ENCODE results near the gene WWC2.
A peak's percentile ranks its signal among the peaks of the same experiment; 100 is the strongest.

WWC2 gene

GRCh38 chr4:183098723-183099536 is at the start of gene WWC2:
Gene WWC2, plus strand, starts transcription at chr4:183099257. Its CDS starts 235 bp downstream, at chr4:183099492.
- in situ Hi-C loops (cut with HindIII; ENCODE audit: low pct_ligation_motif_present, low pct_unique_long_range_greater_than_20kb, low sequenced_read_pairs) = no loop called here
- DNase-seq = peak; percentile 92

GRCh38 chr4:183053681-183054080 is 45.4 kb upstream of the WWC2 start:
- in situ Hi-C loops (cut with HindIII; ENCODE audit: low pct_ligation_motif_present, low pct_unique_long_range_greater_than_20kb, low sequenced_read_pairs) = no loop called here
- DNase-seq = no peak

- in situ Hi-C loops (cut with HindIII; ENCODE audit: low pct_ligation_motif_present, low pct_unique_long_range_greater_than_20kb, low sequenced_read_pairs) = no loop called here
- no peak for DNase-seq
These were observed 41.8 kb upstream of the WWC2 start for GRCh38 chr4:183057255-183057654.

GRCh38 chr4:183059797-183060196 is 39.3 kb upstream of the WWC2 start:
- no peak for DNase-seq
- in situ Hi-C loops (cut with HindIII; ENCODE audit: low pct_ligation_motif_present, low pct_unique_long_range_greater_than_20kb, low sequenced_read_pairs) = no loop called here

GRCh38 chr4:183068502-183068901 is 30.6 kb upstream of the WWC2 start:
- in situ Hi-C loops (cut with HindIII; ENCODE audit: low pct_ligation_motif_present, low pct_unique_long_range_greater_than_20kb, low sequenced_read_pairs) = no loop called here
- no peak for DNase-seq

- DNase-seq = no peak
- in situ Hi-C loops (cut with HindIII; ENCODE audit: low pct_ligation_motif_present, low pct_unique_long_range_greater_than_20kb, low sequenced_read_pairs) = no loop called here
These were observed 27.8 kb upstream of the WWC2 start for GRCh38 chr4:183071222-183071621.

- DNase-seq = no peak
These were observed 26.9 kb upstream of the WWC2 start for GRCh38 chr4:183072176-183072575.

GRCh38 chr4:183073838-183074145 is 25.3 kb upstream of the WWC2 start:
- in situ Hi-C loops (cut with HindIII; ENCODE audit: low pct_ligation_motif_present, low pct_unique_long_range_greater_than_20kb, low sequenced_read_pairs) = no loop called here
- no peak for DNase-seq

More at GRCh38 chr4:183072176-183072575, 26.9 kb upstream of the WWC2 start:
- in situ Hi-C loops (cut with HindIII; ENCODE audit: low pct_ligation_motif_present, low pct_unique_long_range_greater_than_20kb, low sequenced_read_pairs) = no loop called here

- DNase-seq = peak; percentile 27
- in situ Hi-C loops (cut with HindIII; ENCODE audit: low pct_ligation_motif_present, low pct_unique_long_range_greater_than_20kb, low sequenced_read_pairs) = no loop called here
These were observed 24.6 kb upstream of the WWC2 start for GRCh38 chr4:183074288-183074990.

- DNase-seq = no peak
- in situ Hi-C loops (cut with HindIII; ENCODE audit: low pct_ligation_motif_present, low pct_unique_long_range_greater_than_20kb, low sequenced_read_pairs) = no loop called here
These were observed 20.4 kb upstream of the WWC2 start for GRCh38 chr4:183078634-183079033.

- DNase-seq = no peak
- in situ Hi-C loops (cut with HindIII; ENCODE audit: low pct_ligation_motif_present, low pct_unique_long_range_greater_than_20kb, low sequenced_read_pairs) = no loop called here
These were observed 18.5 kb upstream of the WWC2 start for GRCh38 chr4:183080372-183081115.

GRCh38 chr4:183081116-183081469 is 18.0 kb upstream of the WWC2 start:
- no peak for DNase-seq
- in situ Hi-C loops (cut with HindIII; ENCODE audit: low pct_ligation_motif_present, low pct_unique_long_range_greater_than_20kb, low sequenced_read_pairs) = no loop called here

GRCh38 chr4:183082053-183082452 is 17.0 kb upstream of the WWC2 start:
- DNase-seq = no peak
- in situ Hi-C loops (cut with HindIII; ENCODE audit: low pct_ligation_motif_present, low pct_unique_long_range_greater_than_20kb, low sequenced_read_pairs) = no loop called here

- no peak for DNase-seq
- in situ Hi-C loops (cut with HindIII; ENCODE audit: low pct_ligation_motif_present, low pct_unique_long_range_greater_than_20kb, low sequenced_read_pairs) = no loop called here
These were observed 4.5 kb upstream of the WWC2 start for GRCh38 chr4:183094393-183095198.

- no peak for DNase-seq
- in situ Hi-C loops (cut with HindIII; ENCODE audit: low pct_ligation_motif_present, low pct_unique_long_range_greater_than_20kb, low sequenced_read_pairs) = no loop called here
These were observed 3.9 kb upstream of the WWC2 start for GRCh38 chr4:183095199-183095512.

GRCh38 chr4:183096276-183096965 is 2.6 kb upstream of the WWC2 start:
- in situ Hi-C loops (cut with HindIII; ENCODE audit: low pct_ligation_motif_present, low pct_unique_long_range_greater_than_20kb, low sequenced_read_pairs) = no loop called here
- no peak for DNase-seq

- no peak for DNase-seq
These were observed 1.6 kb upstream of the WWC2 start for GRCh38 chr4:183097231-183098018.

More at GRCh38 chr4:183097231-183098018, 1.6 kb upstream of the WWC2 start:
- in situ Hi-C loops (cut with HindIII; ENCODE audit: low pct_ligation_motif_present, low pct_unique_long_range_greater_than_20kb, low sequenced_read_pairs) = no loop called here
